Activated T-cell treated with anti-CD3 and anti-CD28 coated beads for 4 hours (primary cell): ENCODE data around the gene F12.
"Not testable (repeated sequence)": the region's sequence is repeated elsewhere in the genome, so short reads cannot be mapped to it uniquely, and the experiment has no call there.

ENCODE experiments used
- DNase-seq: peaks from one replicate; pipeline ENCODE4 v3.0.0-alpha.2; 2020

The F12 gene

DNA sequence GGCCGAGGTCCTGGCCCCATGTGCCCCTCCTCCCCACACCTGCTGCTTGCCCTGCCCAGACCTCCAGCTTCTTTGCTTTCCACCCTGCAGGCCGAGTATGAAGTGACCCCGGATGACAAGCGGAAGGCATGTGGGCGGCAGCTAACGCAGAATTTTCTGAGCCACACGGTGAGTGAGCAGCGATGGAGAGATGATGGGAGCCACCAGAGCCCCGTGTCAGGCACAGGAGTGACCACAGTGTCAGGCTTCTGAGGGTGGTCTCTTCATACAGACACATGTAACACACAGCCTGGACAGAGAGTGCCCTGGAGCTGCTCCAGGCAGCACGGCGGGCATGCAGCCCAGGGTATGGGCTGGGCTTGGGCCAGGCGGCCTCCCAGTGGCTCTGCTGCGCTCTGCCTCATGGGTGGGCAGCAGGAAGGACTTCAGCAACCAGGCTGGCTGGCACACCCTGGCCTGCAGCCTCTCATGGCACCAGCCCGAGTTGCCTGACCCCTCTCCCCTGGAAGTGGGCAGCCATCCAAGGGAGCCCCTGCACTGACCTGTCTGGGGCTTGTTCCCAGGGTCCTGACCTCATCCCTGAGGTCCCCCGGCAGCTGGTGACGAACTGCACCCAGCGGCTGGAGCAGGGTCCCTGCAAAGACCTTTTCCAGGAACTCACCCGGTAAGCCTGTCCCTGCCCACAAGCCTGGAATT is 22.9 kb upstream of the F12 start:
- no peak for DNase-seq

DNA sequence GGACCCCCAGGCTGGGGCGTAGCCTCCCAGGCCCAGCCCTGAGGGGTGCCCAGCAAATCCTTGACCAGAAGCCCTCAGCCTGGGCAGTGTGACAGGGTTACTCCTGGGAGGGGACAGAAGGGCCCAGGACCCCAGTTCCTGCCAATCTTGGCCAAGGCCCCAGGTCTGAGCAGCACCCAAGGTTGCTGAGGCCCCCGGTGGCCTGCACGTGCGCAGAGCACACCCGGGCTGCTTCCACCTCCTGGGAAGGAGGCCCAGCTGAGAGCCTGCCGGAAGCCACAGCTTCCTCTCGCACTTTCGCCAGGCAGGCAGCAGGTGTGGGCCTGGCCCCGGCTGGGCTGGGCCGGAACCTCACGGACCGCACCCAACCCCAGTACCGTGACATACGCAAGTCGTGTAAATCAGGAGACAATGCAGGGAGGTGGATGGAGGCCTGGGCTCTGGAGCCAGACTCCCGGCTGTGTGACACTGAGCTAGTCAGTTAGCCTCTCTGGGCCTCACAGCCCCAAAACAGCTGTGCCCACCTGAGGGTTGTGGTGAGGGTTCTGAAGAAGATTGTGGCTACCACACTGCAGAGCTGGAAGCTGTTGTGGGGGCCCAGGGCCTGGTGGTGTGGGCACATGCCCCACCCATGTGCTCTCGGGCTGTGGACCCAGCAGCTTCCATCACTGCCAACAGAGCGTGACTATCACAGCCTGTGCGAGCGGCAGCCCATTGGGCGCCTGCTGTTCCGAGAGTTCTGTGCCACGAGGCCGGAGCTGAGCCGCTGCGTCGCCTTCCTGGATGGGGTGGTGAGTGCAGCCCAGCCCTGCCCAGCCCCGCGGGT is 22.2 kb upstream of the F12 start:
- no peak for DNase-seq

DNA sequence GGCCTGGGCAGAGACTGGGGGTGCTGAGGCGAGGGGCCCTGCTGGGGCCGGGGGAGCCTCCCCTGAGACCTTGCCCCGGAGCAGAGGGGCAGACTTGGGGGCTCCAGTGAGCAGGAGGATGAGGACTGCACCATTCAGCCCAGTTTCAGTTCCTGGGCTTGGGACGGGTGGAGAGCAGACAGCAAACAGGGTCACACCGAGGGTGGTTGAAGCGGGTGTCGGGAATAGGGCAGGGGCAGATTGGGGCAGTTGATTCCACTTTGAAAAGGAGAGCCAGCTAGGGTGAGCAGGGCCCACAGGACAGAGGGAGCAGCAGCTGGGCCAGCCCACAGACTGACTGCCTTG is 21.6 kb upstream of the F12 start:
- DNase-seq = no peak

DNA sequence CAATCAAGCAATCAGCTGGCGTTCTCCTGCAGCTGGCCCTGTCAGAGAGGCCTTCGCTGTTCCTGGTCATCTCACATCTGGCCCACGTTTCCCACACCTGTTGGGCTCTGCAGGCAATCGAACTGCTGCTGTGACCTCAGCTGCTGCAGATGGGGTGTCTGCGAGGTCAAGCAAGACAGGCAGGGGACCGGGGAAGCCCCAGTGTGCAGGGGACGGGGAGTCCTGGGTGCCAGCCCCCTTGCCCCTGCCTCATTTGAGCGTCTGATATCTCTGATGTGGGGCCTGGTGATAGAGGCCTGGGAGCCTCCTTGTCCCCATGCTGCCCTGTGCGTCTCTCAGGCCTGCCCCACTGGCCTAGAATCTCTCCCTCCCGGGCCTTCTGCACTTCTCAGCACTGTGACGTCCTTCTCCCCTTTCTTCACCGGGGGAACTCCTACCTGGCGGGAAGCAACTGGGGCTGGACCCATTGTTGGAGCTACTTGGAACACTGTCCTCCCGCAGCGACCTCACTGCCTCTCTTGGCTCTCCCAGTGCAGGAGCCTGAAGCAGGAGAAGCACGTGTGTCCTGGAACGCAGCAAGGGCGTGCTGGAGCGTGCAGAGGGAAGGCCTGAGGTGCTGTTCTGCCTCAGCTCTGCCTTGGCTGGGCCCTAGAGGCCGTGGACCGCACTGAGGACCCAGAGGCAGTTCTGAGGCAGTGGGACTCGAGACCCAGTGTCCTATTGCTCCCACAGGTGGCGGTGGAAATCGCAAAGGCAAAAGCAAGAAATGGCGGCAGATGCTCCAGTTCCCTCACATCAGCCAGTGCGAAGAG is 21.0 kb upstream of the F12 start:
- DNase-seq = no peak

DNA sequence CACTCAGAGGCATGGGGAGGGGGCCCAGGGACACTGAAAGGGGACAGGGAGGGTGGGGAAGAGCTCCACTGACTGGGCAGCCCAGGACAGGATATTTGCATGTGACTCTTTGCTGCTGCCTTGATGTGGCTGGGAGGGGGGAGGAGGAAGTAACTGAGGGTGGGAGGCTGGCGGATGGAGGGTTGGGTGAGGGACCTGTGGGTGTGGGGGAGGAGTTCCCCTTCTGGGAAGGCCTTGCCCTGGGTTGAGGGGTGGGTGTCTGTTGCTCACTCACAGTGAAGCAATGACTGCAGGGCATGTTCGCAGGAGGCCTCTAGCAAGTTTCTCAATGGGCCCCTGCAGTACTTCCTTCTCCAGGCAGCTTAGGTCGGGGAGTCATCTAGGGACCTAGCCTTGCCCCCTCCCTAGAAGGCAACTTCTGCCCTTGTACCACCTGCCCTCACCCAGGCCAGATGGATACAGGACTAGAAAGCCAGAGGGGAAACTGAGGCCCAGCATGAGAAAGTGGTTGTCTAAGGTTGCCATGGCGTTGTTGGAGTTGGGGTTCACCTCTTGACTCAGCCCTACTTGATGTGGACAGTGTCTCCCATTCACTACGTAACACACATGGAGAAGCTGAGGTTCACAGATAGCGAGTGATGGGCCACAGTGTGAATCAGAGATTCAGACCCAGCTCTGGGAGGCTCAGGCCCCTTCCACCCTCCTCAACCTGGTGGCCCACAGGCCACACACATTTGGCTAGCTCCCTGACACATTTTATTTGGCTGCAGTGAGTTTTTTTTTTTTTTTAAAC is 20.1 kb upstream of the F12 start:
- peak; percentile 87 for DNase-seq

DNA sequence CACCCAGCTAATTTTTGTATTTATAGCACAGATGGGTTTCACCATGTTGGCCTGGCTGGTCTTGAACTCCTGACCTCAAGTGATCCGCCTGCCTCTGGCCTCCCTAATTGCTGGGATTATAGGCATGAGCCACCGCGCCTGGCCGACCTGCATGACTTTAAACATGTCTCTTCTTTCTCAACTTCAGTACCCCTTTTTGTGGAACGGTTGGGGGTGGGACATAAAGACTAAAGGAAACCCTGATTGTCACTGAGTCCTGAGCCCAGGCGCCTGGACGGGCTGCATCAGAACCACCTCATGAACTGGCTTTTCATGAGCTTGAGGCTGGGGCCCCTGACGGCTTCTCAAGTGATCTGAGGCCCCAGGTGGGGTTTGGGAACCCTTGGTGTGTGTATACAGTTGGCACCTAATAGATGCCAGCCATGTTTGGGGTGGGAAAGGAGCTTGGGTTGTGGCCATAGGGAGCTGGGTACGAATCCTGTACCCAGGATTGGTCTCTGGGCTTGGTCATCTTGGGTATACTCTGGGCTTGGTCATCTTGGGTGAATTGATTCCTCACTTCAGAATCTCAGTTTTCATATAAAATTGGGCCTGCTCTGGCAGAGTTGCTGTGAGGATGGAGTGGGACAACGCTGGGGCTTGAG is 19.3 kb upstream of the F12 start:
- no peak for DNase-seq

DNA sequence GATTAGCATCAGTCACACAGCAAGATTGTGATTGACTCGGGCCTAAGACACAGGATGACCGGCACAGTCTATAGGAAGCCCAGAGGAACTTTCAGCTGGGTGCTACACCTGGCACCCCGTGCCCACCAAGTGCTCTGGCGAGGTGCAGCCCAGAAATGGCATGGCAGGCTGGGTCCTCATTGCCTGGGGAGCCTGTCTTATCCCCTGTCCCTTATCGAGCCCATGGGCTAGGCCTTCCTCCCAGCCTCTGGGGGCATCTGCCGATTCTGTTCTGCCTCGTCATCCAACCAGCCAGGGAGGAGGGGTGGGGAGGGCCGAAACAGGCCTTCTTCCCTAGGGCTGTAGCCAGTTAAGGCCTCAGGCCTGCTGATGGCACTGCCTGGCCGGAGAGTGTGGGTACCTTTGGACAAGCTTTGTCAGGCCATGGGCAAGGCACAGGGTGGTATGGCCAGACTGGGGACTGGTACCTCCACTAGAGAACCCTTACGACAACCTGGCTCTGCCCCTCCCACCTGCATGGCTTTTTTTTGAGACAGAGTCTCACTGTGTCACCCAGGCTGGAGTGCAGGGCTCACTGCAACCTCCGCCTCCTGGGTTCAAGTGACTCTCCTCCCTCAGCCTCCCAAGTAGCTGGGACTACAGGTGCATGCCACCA is 18.7 kb upstream of the F12 start:
- DNase-seq = no peak

DNA sequence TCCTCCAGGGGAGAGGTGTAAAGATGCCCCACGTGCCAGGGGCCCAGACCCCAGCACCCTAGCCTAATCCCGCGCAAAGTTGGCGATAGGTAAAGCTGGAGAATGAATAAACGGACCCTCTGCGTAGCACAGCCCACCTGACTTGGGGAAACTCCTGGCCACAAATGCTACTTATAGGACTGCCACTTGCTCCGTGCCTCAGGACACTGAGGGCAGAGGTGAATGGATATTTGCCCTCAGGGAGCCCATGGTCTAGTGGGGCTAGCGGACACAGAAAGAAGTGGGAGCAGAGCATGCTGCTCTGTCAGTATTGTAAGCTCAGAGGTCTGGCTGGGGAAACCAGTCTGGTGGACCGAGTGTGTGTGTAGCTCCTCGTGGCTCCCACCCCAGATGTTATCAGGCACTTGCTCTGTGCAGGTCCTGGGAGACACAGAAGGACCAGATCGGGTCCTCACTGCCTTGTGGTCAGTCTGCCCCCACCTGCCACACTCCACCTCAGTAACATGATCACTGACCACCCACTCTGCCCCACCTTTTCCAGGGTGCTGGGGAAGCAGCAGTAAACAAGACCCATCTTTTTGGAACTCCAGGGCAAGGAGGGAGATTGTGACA is 18.0 kb upstream of the F12 start:
- no peak for DNase-seq

DNA sequence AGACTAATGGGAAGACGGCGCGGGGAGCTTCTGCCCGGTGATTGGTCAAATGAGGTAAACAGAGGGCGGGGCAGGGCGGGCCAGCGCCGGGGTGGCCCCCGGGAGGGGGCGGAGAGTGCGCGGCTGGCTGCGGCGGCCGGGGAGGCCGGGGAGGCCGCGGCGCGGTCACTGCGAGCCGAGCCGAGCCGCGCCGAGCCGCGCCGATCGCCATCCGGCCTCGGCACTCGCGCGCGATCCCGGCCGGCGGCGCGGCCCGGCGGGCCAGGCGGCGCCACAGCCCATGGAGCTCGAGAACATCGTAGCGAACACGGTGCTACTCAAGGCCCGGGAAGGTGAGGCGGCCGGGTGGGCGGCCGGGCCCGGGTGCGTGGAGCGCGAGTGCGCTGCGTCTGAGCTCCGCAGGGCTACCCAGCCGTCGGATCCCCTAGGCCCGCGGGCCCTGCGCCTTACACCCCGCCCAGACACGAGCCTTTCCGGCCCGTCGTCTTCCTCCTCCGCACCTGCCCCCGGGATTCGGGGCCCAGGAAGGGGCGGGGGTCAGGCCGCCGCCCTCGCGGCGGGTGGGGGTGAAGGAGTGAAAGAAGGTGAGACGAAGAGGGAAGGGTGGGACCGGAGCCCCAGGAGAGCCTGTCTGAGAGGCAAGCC is 17.3 kb upstream of the F12 start, which contains the start of gene GRK6:
TSS of gene GRK6 (plus strand) at position 111 of the 645 bp plus-strand sequence. CDS start at position 281, 170 bp downstream.
- peak; percentile 51 for DNase-seq

DNA sequence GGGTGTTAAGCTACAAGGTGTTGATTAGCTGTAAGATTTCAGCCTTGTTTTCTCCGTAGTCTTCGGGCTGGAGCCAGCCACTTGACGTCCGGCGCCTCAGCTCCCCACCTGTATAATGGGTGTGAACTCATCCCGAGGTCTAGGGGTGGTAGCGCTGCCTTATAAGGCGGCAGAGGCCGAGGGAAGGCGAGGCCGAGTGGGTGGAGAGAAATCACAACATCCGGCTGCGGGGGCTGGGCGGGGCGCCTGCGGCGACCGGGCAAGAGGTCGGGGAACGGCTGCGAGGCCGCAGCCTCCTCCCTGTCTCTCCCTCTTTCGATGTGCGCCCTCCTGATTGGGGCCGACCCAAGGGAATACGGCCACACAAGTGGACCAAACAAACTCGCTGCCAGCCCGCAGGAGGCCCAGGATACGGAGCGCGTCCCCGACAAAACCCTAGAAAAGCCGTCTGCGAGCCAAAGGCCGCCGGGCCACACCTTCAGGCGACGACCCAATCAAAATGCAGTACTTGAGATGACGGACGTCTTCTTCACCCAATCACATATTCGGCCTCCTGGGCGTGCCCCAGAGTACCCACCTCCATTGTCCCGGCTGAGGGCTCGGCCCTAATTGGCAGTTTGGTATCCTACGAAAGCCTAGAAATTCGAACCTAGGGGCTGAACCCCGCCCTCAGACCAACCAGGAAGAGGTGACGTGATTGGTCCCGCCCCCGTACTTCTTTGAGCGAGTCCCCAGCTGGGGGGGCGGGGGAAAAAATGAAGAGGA is 16.6 kb upstream of the F12 start:
- peak; percentile 100 for DNase-seq

DNA sequence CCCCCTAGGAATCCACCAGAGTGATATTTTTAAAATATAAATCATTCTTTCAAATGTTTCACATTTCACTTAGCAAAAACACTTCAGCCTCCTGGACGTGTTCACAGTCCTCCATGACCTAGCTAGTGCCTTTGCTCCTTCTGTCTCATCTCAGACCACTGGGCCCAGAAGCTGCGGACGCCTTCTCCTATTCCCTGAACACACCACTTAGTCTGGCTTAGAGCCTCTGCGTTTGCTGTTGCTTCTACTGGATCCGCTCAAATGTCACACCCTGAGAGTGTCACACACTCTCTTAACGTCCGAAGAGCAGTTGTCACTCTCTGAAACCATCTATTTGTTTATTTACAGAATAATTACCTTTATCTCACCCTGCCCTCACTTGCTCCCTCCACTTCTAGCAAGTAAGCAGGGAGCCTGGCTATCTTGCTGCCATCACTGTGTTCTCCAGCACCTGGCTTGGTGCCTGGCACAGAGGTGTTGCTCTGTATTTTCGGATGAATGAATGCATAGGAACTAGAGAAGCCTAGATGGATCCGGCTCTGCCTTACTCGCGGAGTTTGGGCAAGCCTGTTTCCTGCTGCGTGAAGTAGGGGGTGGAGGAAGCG is 15.9 kb upstream of the F12 start:
- DNase-seq = no peak

DNA sequence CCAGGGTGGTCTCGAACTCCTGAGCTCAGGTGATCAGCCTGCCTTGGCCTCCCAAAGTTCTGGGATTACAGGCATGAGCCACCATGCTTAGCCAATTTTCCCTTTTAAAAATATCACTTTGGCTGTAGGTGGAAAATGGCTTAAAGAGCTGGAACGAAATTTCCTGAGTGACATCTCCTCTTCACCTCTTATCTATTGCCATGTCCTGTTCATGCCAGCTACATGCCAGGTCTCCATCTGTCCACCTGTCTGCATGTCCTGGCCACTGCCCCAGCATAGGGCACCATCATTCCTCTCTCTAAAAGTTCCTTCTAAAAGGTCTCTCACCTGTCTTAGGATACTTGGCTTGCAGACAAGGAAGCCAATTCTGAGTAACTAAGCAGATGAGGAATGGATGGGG is 14.3 kb upstream of the F12 start:
- no peak for DNase-seq

DNA sequence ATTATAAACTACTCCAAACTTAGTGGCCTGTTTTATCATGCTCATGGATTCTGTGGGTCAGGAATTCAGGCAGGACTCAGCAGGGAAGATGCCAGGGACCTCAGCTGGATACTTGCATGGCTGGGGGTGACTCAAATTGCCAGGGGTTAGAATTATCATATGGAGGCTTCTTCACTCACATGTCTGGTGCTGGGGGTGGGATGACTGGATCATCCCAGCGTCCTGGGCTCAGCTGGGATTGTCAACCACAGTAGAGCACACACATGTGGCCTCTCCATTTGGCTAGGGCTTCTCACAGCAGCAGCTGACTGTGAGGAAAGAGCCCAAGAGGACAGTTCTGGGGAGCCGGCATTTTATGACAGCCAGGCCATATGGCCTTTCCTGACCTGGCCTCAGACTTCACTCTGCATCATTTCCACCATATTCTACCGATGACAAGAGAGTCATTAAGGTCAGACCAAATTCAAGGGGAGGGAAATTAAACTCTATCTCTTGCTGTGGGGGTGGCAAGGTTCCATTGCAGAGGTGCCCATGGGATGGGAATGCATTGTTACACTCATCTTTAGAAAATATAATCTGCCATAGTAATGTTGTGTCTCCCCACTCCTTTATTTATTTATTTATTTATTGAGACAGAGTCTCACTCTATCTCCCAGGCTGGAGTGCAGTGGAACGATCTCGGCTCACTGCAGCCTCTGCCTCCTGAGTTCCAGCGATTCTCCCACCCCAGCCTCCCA is 11.9 kb upstream of the F12 start:
- no peak for DNase-seq

DNA sequence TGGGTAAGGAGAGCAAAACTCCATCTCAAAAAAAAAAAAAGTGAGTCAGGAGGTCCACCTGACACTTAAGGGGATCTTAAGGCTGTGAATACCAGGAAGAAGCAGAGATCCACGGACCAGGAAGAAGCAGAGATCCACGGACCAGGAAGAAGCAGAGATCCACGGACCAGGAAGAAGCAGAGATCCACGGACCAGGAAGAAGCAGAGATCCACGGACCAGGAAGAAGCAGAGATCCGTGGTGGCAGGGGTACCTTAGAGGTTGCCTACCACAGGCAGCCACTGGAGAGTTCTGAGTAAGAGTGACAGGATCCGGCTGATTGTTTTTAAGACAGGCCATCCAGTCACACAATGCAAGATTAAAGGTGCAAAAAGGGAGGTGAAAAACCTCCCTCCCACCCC is 11.1 kb upstream of the F12 start:
- not testable (repeated sequence) for DNase-seq

DNA sequence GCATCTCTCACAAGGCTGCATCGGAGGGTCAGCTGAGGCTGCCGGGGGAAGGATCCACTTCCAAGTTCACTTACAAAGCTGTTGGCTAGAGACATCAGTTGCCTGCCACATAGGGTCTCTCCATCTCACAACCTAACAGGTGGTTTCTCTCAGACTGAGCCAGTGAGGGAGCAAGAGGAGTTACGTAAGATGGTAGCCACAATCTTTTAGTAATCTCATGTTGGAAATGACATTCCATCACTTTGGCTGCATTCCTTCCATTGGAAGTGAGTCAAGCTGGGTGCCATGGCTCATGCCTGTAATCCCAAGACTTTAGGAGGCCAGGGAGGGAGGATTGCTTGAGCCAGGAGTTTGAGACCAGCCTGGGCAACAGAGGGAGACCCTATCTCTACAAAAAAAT is 9.7 kb upstream of the F12 start:
- DNase-seq = no peak

DNA sequence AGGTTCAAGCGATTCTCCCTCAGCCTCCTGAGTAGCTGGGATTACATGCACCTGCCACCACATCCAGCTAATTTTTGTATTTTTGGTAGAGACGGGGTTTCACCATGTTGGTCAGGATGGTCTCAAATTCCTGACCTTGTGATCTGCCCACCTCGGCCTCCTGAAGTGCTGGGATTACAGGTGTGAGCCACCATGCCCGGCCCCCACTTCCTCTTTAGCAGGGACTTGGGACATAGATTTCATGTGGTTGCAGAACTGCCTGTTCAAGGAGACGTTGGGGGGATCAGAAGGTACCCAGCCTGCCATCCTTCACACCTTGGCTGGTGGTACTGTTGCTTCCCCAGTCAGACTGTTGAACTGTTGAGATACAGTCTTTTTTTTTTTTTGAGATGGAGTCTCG is 7.7 kb upstream of the F12 start:
- DNase-seq = not testable (repeated sequence)

DNA sequence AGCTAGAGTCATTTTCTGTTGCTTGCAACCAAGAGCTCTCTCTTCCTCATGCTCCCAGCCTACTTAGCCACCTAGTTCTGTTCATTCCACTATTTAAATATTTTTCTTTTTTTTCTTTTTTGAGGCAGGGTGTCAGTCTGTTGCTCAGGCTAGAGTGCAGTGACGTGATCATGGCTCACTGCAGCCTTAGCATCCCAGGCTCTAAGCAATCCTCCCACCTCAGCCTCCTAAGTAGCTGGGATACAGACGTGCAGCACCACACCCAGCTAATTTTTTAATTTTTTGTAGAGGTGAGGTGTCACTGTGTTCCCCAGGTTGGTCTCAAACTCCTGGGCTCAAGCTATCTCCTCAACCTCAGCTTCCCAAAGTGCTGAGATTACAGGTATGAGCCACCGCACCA is 5.1 kb upstream of the F12 start:
- no peak for DNase-seq

DNA sequence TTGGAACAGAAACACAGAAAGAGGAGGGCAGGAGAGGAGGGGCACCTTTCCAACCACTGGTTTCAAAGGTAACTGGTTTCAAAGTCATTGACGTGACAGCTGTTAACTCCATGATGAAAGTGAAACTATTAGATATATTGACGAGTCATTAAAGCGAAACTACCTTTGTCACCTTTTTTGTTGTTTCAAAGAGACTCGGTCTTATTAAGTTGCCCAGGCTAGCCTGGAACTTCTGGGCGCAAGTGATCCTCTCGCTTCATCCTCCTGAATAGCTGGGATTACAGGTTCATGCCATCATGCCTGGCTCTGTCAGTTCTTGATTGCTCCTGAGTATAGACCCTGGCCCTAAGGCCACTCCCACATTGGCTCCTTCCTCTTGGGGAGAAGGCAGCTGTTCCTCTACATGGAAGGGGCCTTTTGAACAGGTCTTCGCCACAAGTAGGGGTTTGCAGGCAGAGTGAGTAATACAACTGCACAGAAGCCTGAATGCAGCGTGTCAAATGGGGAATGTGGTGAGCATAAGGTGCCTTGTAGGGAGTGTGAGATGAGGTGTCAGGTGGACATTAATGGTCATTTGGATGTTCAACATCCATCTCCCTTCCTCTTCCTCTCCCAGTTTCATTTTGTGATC is 3.4 kb upstream of the F12 start:
- no peak for DNase-seq
